ENCODE data around the gene TMEM178B.

The TMEM178B gene

GRCh38 chr7:141452911-141453310 is 379.0 kb downstream of the TMEM178B start:
- DNase-seq (ENCODE audit: low read depth), result no peak
- no peak overlapping the region for H3K4me3 ChIP-seq (ENCODE audit: low read depth, low read length)
- no peak for TF ChIP-seq CTCF (IDR thresholded peaks at IDR 0.05; ENCODE audit: low read depth, low read length, missing control alignments)
- in situ Hi-C loops (cut with HindIII; ENCODE audit: low sequenced_read_pairs), result no loop called here

GRCh38 chr7:141454338-141454737 is 380.5 kb downstream of the TMEM178B start:
- no peak for DNase-seq (ENCODE audit: low read depth)
- in situ Hi-C loops (cut with HindIII; ENCODE audit: low sequenced_read_pairs), result no loop called here
- H3K4me3 ChIP-seq (ENCODE audit: low read depth, low read length), result no peak overlapping the region
- no peak for TF ChIP-seq CTCF (IDR thresholded peaks at IDR 0.05; ENCODE audit: low read depth, low read length, missing control alignments)

GRCh38 chr7:141455723-141456122 is 381.9 kb downstream of the TMEM178B start:
- in situ Hi-C loops (cut with HindIII; ENCODE audit: low sequenced_read_pairs), result no loop called here
- TF ChIP-seq CTCF (IDR thresholded peaks at IDR 0.05; ENCODE audit: low read depth, low read length, missing control alignments), result no peak
- H3K4me3 ChIP-seq (ENCODE audit: low read depth, low read length), result no peak overlapping the region
- DNase-seq (ENCODE audit: low read depth), result no peak

GRCh38 chr7:141456298-141456697 is 382.4 kb downstream of the TMEM178B start:
- TF ChIP-seq CTCF (IDR thresholded peaks at IDR 0.05; ENCODE audit: low read depth, low read length, missing control alignments), result no peak
- no peak for DNase-seq (ENCODE audit: low read depth)
- no peak overlapping the region for H3K4me3 ChIP-seq (ENCODE audit: low read depth, low read length)
- in situ Hi-C loops (cut with HindIII; ENCODE audit: low sequenced_read_pairs), result no loop called here

GRCh38 chr7:141456711-141457110 is 382.8 kb downstream of the TMEM178B start:
- TF ChIP-seq CTCF (IDR thresholded peaks at IDR 0.05; ENCODE audit: low read depth, low read length, missing control alignments), result no peak
- DNase-seq (ENCODE audit: low read depth), result no peak
- no peak overlapping the region for H3K4me3 ChIP-seq (ENCODE audit: low read depth, low read length)
- in situ Hi-C loops (cut with HindIII; ENCODE audit: low sequenced_read_pairs), result no loop called here

- in situ Hi-C loops (cut with HindIII; ENCODE audit: low sequenced_read_pairs), result no loop called here
Observed at GRCh38 chr7:141460781-141461715, 387.2 kb downstream of the TMEM178B start.

More at GRCh38 chr7:141460781-141461715, 387.2 kb downstream of the TMEM178B start:
- no peak overlapping the region for H3K4me3 ChIP-seq (ENCODE audit: low read depth, low read length)
- no peak for DNase-seq (ENCODE audit: low read depth)
- no peak for TF ChIP-seq CTCF (IDR thresholded peaks at IDR 0.05; ENCODE audit: low read depth, low read length, missing control alignments)
